ENCODE results near the gene LRRFIP1.

DNA sequence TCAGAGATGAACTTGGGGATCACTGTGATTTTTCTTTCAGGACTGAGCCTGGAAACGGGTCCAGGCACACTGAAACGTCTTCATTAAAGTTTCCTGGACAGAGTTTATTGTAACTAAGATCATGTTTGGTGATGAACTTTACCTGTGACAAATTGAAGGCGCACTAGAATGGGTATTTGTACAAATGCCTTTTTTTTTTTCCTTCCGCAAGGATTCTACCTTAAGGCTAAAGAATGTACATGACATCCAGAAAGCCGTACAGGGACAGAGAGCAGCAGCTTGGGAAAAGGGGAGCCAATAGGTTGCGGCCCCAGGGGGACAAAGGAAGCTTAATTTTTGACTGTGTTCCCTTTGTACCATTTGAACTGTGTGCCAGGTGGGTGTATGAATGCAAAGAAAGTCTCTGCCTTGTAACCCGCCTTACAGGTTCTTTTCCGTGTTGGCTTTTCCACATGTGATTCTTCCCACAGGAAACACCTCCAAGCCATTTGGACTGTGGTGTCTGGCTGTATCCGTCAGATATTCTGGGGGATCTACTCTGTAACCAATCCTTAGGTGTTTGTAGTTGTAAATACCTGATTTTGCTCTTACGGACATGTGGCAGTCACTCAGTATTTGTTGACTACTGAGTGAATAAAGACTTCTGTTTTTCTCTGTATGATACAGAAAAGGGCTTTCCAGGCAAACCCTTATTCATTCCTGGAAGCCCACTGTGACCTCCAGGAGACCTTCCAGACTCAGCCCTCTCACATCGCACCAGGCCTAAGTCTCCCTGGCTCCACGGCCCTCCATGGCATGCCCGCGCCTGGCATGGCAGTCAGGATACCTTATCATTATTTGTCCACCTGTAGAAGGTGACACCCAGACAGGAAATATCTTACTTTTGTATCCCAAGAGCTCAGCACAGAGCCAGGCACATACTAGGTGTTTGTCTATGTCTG, 1.1 kb downstream of the LRRFIP1 start:
- TF ChIP-seq, protein P1, sequence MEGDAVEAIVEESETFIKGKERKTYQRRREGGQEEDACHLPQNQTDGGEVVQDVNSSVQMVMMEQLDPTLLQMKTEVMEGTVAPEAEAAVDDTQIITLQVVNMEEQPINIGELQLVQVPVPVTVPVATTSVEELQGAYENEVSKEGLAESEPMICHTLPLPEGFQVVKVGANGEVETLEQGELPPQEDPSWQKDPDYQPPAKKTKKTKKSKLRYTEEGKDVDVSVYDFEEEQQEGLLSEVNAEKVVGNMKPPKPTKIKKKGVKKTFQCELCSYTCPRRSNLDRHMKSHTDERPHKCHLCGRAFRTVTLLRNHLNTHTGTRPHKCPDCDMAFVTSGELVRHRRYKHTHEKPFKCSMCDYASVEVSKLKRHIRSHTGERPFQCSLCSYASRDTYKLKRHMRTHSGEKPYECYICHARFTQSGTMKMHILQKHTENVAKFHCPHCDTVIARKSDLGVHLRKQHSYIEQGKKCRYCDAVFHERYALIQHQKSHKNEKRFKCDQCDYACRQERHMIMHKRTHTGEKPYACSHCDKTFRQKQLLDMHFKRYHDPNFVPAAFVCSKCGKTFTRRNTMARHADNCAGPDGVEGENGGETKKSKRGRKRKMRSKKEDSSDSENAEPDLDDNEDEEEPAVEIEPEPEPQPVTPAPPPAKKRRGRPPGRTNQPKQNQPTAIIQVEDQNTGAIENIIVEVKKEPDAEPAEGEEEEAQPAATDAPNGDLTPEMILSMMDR (IDR thresholded peaks at IDR 0.05; ENCODE audit: poor library complexity, severe bottlenecking): no peak
- TF ChIP-seq EP300 (conservative IDR thresholded peaks at IDR 0.05; ENCODE audit: poor library complexity, severe bottlenecking) (no peak), EZH2 (IDR thresholded peaks at IDR 0.05; ENCODE audit: borderline replicate concordance, insufficient read depth, low read length, poor library complexity, severe bottlenecking) (no peak), RAD21 (conservative IDR thresholded peaks at IDR 0.05) (no peak)
- TF ChIP-seq, protein P2, sequence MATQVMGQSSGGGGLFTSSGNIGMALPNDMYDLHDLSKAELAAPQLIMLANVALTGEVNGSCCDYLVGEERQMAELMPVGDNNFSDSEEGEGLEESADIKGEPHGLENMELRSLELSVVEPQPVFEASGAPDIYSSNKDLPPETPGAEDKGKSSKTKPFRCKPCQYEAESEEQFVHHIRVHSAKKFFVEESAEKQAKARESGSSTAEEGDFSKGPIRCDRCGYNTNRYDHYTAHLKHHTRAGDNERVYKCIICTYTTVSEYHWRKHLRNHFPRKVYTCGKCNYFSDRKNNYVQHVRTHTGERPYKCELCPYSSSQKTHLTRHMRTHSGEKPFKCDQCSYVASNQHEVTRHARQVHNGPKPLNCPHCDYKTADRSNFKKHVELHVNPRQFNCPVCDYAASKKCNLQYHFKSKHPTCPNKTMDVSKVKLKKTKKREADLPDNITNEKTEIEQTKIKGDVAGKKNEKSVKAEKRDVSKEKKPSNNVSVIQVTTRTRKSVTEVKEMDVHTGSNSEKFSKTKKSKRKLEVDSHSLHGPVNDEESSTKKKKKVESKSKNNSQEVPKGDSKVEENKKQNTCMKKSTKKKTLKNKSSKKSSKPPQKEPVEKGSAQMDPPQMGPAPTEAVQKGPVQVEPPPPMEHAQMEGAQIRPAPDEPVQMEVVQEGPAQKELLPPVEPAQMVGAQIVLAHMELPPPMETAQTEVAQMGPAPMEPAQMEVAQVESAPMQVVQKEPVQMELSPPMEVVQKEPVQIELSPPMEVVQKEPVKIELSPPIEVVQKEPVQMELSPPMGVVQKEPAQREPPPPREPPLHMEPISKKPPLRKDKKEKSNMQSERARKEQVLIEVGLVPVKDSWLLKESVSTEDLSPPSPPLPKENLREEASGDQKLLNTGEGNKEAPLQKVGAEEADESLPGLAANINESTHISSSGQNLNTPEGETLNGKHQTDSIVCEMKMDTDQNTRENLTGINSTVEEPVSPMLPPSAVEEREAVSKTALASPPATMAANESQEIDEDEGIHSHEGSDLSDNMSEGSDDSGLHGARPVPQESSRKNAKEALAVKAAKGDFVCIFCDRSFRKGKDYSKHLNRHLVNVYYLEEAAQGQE (IDR thresholded peaks at IDR 0.05; ENCODE audit: borderline replicate concordance): no peak
